Left ventricle myocardium superior (tissue), 1 donor: Measurements from ENCODE around the gene FOXN1. TPM values are rescaled to one million over a fixed set of nuclear protein-coding genes. Genes with fewer than 3 reads are reported as not detected.
"Not testable (repeated sequence)": the region's sequence is repeated elsewhere in the genome, so short reads cannot be mapped to it uniquely, and the experiment has no call there.

ENCODE experiments used
- ATAC-seq: fragments of 200-7000 bp; cut with Tn5 transposase; one replicate; pipeline ENCODE4 v1.9.1; 2020; ENCODE audit warnings: mild to moderate bottlenecking, moderate library complexity
- DNase-seq: peaks from one replicate; pipeline ENCODE4 v3.0.0-alpha.2; 2020
- intact Hi-C: fragments of 100-400 bp; cut with micrococcal nuclease; formaldehyde crosslinking; loops from one replicate; pipeline ENCODE4 v1.11.0; 2022
- long read RNA-seq: library from polyadenylated mRNA; unstranded; transcript quantifications from one replicate; pipeline ENCODE4 v2.0.0, GENCODE V29; 2021
- total RNA-seq: library from RNA; stranded (reverse); fragmentation: NEBNext Ultra II Directional; extraction: Animal tissue kit (Norgen Biotek cat#: 25700); gene quantifications from one replicate; pipeline ENCODE4 v1.2.1, GENCODE V29; 2021
- donor health status: DM: no; HTN: yes; CAD: no; lungs with severe emphysema.

The FOXN1 gene, protein sequence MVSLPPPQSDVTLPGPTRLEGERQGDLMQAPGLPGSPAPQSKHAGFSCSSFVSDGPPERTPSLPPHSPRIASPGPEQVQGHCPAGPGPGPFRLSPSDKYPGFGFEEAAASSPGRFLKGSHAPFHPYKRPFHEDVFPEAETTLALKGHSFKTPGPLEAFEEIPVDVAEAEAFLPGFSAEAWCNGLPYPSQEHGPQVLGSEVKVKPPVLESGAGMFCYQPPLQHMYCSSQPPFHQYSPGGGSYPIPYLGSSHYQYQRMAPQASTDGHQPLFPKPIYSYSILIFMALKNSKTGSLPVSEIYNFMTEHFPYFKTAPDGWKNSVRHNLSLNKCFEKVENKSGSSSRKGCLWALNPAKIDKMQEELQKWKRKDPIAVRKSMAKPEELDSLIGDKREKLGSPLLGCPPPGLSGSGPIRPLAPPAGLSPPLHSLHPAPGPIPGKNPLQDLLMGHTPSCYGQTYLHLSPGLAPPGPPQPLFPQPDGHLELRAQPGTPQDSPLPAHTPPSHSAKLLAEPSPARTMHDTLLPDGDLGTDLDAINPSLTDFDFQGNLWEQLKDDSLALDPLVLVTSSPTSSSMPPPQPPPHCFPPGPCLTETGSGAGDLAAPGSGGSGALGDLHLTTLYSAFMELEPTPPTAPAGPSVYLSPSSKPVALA
- not detected for total RNA-seq
- long read RNA-seq = 0 reads

DNA sequence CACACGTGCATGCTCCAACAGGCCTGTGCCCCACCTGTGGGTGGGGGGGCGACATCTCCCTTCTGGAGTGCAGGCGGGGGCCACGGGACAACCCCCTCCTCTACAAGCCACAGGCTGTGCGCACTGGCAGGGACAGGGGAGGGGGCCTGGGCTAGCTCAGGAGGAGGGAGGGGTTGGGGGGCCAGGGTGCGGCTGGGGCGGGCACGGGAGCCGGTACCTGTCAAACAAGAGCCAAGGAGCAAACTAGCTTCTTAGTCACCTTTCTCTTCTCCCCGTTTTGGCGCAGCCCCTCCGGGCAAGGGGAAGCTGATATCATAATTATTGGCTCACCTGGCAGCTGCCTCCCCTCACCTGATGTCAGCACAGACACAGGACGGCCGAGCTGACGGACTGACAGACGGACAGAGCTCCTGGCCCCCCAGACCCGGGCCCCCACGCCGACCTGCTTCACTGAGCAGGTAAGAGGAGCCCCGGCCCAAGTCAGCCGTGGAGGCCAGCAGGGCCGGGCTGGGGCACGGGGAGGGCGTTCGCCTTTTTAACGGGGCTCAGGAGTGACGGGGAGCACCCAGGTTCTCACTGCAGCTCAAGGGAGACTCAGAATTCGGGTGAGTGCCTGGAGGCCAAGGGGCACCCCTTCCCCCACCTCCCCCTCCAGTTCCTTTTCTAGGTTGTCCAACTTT is at the start of gene FOXN1:
FOXN1 (plus strand) TSS at position 363 of the 680 bp plus-strand sequence. CDS start 17,622 bp downstream, outside the sequence.
- DNase-seq (no peak), ATAC-seq (no peak)
- intact Hi-C loops = no loop called here

DNA sequence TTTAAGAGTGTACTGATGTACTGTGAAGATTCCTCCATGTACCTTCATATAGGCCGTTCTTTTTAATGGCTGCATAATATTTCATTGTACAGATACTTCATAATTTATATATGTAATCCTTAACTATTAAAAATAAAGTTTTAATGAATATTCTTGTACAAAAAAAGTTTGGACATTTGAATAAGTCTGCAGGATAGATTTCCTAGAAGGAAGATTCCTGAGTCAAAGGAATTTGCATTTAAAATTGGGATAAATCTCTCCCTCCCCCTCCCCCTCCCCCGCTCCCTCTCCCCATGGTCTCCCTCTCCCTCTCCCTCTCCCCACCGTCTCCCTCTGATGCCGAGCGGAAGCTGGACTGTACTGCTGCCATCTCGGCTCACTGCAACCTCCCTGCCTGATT is 48.3 kb upstream of the FOXN1 start:
- ATAC-seq (no peak), DNase-seq (no peak)
- intact Hi-C loops = no loop called here

DNA sequence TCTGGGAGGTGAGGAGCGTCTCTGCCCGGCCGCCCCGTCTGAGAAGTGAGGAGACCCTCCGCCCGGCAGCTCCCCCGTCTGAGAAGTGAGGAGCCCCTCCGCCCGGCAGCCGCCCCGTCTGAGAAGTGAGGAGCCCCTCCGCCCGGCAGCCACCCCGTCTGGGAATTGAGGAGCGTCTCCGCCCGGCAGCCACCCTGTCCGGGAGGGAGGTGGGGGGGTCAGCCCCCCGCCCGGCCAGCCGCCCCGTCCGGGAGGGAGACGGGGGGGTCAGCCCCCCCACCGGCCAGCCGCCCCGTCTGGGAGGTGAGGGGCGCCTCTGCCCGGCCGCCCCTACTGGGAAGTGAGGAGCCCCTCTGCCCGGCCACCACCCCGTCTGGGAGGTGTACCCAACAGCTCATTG is 47.3 kb upstream of the FOXN1 start:
- ATAC-seq, DNase-seq, intact Hi-C loops: not testable (repeated sequence)

DNA sequence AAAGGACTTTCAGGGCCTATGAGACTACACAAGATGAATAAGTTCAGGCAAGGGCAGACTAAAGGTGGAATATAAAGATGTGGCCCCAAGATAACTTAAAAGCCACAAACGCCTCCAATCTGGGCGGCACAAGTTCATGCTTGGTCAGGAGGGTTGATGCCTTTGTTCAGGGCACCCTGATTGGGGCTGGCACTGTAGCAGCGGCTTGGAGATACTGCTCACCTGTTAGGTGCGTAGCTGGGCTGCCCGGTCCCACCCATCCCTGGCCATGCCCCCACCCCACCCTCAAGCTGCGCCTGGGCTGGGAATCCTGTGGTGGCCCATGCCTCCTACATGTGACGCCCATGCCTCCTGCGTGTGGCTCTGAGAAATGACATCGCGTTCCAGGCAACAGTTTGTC is 45.2 kb upstream of the FOXN1 start:
- no peak for DNase-seq
- no peak for ATAC-seq
- intact Hi-C loops = no loop called here

DNA sequence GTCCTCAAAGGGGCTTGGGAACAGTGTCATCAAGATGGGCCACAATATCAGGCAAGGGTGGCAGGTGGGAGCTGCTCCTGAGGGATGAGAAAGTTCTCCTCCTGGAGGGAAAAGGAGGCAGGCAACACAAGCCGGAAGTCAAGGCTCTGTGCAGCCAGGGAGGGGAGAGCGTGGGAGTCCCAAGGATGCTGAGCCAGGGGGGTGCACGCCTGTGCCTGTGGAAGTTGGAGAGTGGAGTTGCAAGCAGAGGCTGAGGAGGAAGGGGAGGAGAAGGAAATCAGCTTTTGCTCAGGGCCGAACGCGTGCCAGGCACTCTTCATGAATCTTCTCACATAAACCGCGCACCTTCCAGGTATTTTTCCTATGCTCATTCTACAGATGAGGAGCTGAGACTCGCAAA is 40.1 kb upstream of the FOXN1 start:
- ATAC-seq (no peak), DNase-seq (no peak)
- intact Hi-C loops = no loop called here

DNA sequence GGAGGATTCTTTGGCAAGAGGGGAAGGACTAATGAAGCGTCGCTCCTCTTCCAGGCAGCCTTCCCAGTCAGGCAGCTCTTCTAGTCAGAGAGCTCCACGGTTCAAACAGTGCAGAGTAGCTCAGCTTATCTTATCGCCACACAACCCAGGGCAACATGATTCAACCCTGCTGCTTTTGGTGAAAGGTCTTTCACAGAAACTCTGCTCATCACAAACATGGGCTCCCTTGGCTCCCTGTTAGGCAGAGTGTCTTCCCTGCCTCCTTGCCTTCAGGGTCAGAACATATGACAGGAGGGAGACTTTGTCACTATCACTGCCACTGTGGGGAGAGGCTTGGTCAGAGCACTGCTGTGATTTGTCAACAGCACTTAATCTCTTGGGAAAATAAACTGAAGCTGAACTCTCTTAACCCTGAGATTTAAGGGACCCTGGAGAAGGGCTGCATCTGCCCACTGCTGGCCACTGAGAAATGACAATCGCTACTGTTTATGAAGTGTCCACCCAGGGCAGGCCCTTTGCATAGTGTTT is 39.6 kb upstream of the FOXN1 start:
- ATAC-seq = no peak
- DNase-seq = no peak
- intact Hi-C loops = no loop called here

DNA sequence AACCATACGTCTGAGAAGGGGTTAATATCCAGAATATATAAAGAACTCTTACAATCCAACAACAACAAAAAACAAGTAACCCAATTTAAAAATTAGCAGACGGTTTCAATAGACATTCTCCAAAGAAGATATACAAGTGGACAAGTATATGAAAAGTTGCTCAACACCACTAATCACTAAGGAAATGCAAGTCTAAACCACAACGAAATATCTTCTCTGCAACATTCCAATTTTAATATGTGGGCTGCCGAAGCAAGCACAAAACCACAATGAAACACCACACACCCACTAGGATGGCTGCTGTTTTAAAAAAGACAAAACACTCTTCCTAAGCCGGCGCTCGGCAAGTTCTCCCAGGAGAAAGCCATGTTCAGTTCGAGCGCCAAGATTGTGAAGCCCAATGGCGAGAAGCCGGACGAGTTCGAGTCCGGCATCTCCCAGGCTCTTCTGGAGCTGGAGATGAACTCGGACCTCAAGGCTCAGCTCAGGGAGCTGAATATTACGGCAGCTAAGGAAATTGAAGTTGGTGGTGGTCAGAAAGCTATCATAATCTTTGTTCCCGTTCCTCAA is 38.6 kb upstream of the FOXN1 start:
- ATAC-seq (no peak), DNase-seq (no peak)
- intact Hi-C loops = no loop called here

DNA sequence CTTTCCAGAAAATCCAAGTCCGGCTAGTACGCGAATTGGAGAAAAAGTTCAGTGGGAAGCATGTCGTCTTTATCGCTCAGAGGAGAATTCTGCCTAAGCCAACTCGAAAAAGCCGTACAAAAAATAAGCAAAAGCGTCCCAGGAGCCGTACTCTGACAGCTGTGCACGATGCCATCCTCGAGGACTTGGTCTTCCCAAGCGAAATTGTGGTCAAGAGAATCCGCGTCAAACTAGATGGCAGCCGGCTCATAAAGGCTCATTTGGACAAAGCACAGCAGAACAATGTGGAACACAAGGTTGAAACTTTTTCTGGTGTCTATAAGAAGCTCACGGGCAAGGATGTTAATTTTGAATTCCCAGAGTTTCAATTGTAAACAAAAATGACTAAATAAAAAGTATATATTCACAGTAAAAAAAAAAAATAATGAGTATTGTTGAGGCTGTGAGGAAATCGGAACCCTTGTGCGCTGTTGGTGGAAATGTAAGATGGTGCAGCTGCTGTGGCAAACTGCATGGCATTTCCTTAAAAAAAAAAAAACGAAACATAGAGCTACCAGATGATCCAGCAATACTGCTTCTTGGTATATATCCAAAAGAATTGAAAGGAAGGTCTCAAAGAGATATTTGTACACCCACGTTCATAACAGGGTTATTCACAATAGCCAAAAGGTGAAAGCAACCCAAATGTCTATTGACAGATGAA is 38.0 kb upstream of the FOXN1 start:
- DNase-seq = not testable (repeated sequence)

DNA sequence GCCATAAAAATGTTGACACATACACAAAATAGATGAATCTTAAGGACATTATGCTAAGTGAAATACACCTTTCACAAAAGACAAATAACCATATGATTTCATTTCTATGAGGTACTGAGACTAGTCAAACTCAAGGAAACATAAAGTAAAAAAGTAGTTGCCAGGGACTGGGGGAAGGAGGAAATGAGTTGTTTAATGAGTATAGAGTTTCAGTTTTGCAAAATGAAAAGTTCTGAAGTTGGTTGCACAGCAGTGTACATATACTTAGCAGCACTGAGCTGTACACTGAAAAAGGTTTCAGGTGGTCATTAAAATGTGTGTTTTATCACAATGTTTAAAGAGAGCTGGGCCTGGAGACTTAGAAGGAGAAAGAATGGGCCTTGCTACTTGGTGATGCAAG is 37.4 kb upstream of the FOXN1 start:
- ATAC-seq = no peak
- intact Hi-C loops = no loop called here

More for the DNA sequence above, 38.0 kb upstream of the FOXN1 start:
- ATAC-seq, intact Hi-C loops: not testable (repeated sequence)

DNA sequence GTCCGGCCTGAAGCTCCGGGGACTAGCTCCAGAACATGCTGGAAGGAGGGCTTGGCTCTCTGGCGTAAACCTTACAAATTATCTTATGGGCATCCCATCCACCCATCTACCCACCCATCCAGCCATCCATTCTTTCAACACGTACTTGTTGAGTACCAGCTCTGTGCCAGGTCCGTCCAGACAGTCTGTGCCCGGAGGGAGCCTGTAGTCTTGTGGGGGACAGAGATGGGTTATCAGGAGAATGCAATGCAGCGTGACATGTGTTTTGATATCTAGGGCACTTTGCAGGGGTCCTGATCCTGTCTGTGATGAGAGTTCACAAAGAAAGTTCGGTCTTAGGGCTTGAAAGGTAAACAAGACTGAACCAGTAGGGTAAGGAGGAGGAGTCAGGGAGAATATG is 36.8 kb upstream of the FOXN1 start:
- intact Hi-C loops = no loop called here
- ATAC-seq = no peak
- DNase-seq = no peak

More for the DNA sequence above, 37.4 kb upstream of the FOXN1 start:
- no peak for DNase-seq

DNA sequence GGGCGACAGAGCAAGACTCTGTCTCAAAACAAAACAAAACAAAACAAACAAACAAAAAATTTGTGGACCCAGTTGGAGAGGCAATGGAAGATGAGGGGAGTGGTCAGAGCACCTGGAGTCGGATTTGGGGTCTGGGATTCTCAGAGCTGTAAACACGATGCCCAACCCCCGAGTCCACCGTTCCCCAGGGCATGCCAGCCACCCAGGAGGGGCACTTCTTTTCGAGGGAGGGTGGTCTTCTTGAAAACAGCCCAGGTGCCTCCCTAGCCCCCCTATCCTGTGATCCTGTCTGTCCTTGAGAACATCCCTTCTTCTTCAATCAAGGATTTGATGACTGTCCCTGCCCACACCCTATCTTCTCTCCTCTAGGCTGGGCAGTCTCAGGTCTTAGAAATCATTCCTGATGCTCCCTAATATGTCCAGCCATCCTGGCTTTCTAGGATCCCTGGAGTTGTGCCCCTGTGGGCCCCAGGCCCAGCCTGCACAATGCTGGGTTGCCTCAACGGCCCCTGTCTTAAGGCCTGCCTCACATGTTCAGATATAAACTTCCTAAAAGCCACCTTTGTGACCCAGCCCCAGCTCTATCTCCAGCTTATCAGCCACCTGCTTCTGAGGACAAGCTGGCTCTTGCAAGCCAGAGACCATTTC is 35.8 kb upstream of the FOXN1 start:
- no peak for ATAC-seq
- no peak for DNase-seq
- intact Hi-C loops = no loop called here

DNA sequence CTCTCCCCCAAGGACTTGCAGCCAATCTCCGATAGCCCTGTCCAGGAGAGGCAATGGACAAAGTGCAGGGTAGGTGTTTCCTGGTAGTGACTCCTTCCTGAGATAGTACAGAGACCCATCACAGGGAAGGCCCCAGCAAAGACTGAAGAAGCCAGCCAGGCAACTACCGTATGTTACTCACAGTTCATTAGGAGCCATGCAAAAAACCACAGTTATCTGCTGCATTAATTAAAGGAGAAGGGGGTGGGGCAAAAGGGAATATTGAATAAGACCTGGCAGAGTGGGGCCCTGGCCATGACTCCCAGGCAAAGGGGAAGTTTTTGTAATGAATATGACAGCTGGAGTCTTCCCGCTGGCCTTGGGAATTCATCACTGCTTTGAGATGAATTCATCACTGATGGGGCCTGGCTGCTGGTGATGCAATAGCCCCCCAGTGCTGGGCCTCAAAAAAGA is 35.2 kb upstream of the FOXN1 start:
- intact Hi-C loops = no loop called here
- DNase-seq = no peak

DNA sequence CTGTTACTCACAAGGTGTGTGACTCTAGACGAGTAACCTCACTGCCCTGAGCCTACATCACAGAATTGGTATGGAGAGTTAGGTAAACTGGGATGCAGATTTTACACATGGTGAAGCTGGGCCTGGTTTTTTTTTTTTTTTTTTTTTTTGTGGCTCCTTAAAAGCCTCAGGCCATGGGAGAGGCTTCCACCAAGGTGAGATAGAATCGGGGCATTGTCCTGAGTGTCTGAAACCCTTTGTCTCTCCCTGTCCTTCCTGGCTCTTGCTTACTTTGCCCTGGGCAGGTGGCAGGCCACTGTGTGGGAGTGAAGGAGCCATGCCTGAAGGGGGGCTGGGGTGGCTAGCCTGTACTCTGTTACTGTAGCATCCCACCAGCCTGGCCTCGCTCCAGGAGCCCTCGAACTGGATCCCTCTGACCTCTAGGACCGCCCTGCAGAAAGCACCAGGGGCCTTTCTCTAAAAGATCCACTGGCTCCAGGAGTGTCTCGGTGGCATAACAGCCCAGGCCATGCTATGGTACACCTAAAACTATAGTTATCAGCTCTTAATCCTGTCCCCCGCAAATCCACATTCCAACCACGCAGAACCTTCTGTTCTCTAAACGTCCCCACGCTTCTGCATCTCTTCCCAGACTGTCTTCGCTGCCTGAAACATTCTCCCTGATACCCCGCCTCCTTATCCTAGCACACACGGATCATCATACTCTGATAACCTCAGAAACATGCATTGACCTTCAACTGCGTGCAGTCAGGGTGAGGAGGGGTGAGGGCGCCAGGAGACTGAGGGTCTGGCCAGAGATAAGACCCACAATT is 34.4 kb upstream of the FOXN1 start:
- ATAC-seq (no peak), DNase-seq (no peak)
- intact Hi-C loops = no loop called here

More for the DNA sequence above, 35.2 kb upstream of the FOXN1 start:
- ATAC-seq = no peak

DNA sequence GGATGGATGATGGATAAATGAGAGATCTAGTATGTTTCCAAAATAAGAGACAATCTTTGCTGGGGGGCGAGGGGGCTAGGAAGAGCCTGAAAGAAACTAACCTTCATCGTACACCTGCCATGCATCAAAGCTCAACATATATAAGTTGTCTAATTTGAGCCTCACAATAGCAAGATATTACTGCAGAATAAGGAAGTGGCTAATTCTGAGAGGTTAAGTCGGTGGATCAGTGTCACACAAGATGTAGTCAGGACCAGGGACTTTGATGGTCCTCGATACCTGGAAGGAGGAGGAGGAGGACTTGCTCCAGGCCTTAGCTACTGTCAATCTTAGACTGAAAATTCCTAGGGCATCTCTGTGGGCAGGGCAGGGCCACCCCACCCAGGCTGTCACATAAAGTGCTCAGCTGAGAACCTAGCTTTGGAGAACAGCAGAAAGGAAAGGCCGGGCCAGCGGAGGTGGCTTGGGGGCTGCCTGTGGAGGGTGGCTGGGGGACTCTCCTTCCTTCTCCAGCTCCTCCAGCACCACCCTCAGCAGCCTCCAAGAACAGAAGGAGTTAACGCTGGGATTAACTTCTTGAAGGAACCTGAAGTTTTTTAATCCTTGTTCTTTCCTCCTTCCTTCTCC is 33.2 kb upstream of the FOXN1 start:
- intact Hi-C loops = no loop called here
- ATAC-seq (no peak), DNase-seq (no peak)

DNA sequence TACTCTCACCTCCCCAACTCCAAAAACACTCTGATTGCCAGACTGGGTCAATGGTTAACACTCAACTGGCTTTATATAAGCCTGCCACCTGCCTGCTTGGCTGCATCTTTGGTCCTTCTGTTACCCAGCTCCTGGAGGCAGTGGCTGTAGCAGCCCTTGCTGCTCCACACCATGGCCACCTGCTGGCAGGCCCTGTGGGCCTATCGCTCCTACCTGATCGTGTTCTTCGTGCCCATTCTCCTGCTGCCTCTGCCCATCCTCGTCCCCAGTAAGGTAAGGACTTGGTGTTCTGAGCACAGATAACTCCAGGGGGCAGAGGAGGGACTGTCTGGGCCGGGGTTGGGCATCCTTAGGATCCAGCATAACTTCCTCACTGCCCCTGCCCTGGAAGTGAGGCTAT is 32.6 kb upstream of the FOXN1 start, which contains the start of gene SLC13A2:
SLC13A2 (plus strand) TSS at position 103 of the 400 bp plus-strand sequence; CDS start at position 172, 69 bp downstream.
- intact Hi-C loops = no loop called here
- ATAC-seq (no peak), DNase-seq (no peak)

DNA sequence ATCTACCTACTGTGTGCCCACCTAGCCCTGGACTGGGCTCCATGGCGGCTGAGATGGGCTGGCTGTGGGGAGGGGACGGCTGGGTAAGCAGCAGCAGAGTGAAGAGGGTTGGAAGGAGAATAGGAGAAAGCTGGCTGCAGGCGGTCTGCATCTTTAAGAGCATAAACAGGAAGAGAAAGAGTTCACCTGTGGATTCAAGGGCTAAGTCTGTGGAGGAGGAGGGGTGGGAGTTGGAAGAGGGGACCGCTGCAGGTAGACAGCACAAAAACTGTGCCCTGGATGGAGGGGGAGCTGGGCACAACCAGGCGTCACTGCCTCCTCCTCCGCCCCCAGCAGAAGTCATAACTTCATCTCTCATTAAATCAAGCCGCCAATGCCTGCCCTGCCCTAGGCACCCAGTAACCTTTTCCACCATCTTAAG is 32.0 kb upstream of the FOXN1 start:
- DNase-seq = no peak
- no peak for ATAC-seq
- intact Hi-C loops = no loop called here
